Gastroesophageal sphincter (tissue), 4 donors: ENCODE results near the gene CSNK1G1. TPM values are rescaled to one million over a fixed set of nuclear protein-coding genes. Genes with fewer than 3 reads are reported as not detected.

Source experiments
- ATAC-seq: fragments of 150-250 bp; one replicate; pipeline ENCODE4 v1.9.1; 2016; ENCODE audit warnings: mild to moderate bottlenecking, moderate library complexity
- H3K27ac ChIP-seq, 4 donors: fragments of 200-600 bp; sonication (generic) in 3 of 4; 1 replicate in 3 of 4; 2 replicates in 1 of 4; pipeline ENCODE4 v1.5.1; 2016 to 2019
- H3K27me3 ChIP-seq: fragments of 200-600 bp; sonication (generic); one replicate; pipeline ENCODE4 v1.5.1; 2019
- H3K36me3 ChIP-seq, 2 donors: fragments of 200-600 bp; sonication (generic); one replicate each; pipeline ENCODE4 v1.5.1; 2019; ENCODE audit warnings: control low read depth in 1 of 2
- H3K4me1 ChIP-seq, 3 donors: fragments of 200-600 bp; sonication (generic); 1 replicate in 2 of 3; 2 replicates in 1 of 3; pipeline ENCODE4 v1.5.1; 2016 to 2019; ENCODE audit warnings: control low read depth in 2 of 3
- H3K4me3 ChIP-seq, 2 donors: fragments of 200-600 bp; sonication (generic); one replicate each; pipeline ENCODE4 v1.5.1; 2019; ENCODE audit warnings: mild to moderate bottlenecking in 1 of 2, moderate library complexity in 1 of 2
- H3K9me3 ChIP-seq, 3 donors: fragments of 200-600 bp; sonication (generic); one replicate each; pipeline ENCODE4 v1.5.1; 2017 to 2019; ENCODE audit warnings: control low read depth in 2 of 3
- CTCF ChIP-seq, 4 experiments: fragments of 200-600 bp in 2 of 4; fragments of 450-650 bp in 2 of 4; sonication (generic) in 1 of 4; IDR thresholded peaks; one replicate each; pipeline ENCODE4 v1.5.1; 2017 to 2019; ENCODE audit warnings: antibody characterized with exemption in 4 of 4, mild to moderate bottlenecking in 2 of 4, moderate library complexity in 2 of 4
- EP300 ChIP-seq: sonication (generic); formaldehyde crosslinking; IDR thresholded peaks from one replicate; pipeline ENCODE4 v1.6.1; 2017; ENCODE audit warnings: antibody characterized with exemption, mild to moderate bottlenecking
- POLR2A ChIP-seq, 2 donors: fragments of 450-650 bp; IDR thresholded peaks; one replicate each; pipeline ENCODE4 v1.6.1; 2017; ENCODE audit warnings: antibody characterized with exemption in 2 of 2, mild to moderate bottlenecking in 2 of 2, moderate library complexity in 1 of 2
- POLR2AphosphoS5 ChIP-seq: sonication (generic); formaldehyde crosslinking; IDR thresholded peaks from one replicate; pipeline ENCODE4 v1.6.1; 2017; ENCODE audit warnings: antibody characterized with exemption
- WGBS, 2 donors: methylation state at CpG; one replicate each; pipeline ENCODE4 v1.1.5; 2018; ENCODE audit warnings: low coverage in 1 of 2; 5-methylcytosine and 5-hydroxymethylcytosine counted together
- total RNA-seq, 4 donors: library from RNA; depleted of rRNA; stranded (reverse); fragments of >200 nt; gene quantifications; one replicate each; pipeline ENCODE4 v1.1.0, GENCODE V29; 2016

Gene CSNK1G1
- total RNA-seq, 4 donors from 2014 or later, result 9.2 to 67.0 (median 11.9) TPM

GRCh38 chr15:64191971-64192830 is 163.8 kb downstream of the CSNK1G1 start:
- peaks cover 0 to 53% of the 10 kb centered on the region in 2 donors for H3K36me3 ChIP-seq
- WGBS, 2 donors, result 94 to 96% methylated on average over 5 of the region's 5 CpGs

GRCh38 chr15:64187396-64188191 is 168.4 kb downstream of the CSNK1G1 start:
- H3K9me3 ChIP-seq, result no peaks in the 10 kb centered on the region
- H3K27me3 ChIP-seq, result no peaks in the 10 kb centered on the region
- H3K27ac ChIP-seq, result no peak overlapping the region
- no peaks in the 10 kb centered on the region for H3K4me1 ChIP-seq
- 92 to 93% methylated on average over 1 to 2 of the region's 2 CpGs for WGBS, 2 donors
- H3K36me3 ChIP-seq, result peaks cover 0 to 53% of the 10 kb centered on the region in 2 donors
- TF ChIP-seq POLR2A (IDR thresholded peaks at IDR 0.05) (no peak), CTCF (IDR thresholded peaks at IDR 0.05) (no peak), POLR2AphosphoS5 (no peak), EP300 (no peak)
- H3K4me3 ChIP-seq, result no peak overlapping the region
- no peak for ATAC-seq

More at GRCh38 chr15:64191971-64192830, 163.8 kb downstream of the CSNK1G1 start:
- no peak overlapping the region for H3K27ac ChIP-seq
- TF ChIP-seq POLR2AphosphoS5, result no peak
- no peak for TF ChIP-seq EP300
- no peak for TF ChIP-seq POLR2A (IDR thresholded peaks at IDR 0.05)
- no peak for TF ChIP-seq CTCF (IDR thresholded peaks at IDR 0.05)
- H3K9me3 ChIP-seq, result no peaks in the 10 kb centered on the region
- no peaks in the 10 kb centered on the region for H3K4me1 ChIP-seq
- H3K27me3 ChIP-seq, result no peaks in the 10 kb centered on the region
- no peak overlapping the region for H3K4me3 ChIP-seq
- ATAC-seq, result no peak

- Histone ChIP-seq H3K27ac (no peak overlapping the region), H3K4me1 (no peaks in the 10 kb centered on the region), H3K9me3 (no peaks in the 10 kb centered on the region), H3K27me3 (no peaks in the 10 kb centered on the region), H3K36me3 (peaks cover 0 to 66% of the 10 kb centered on the region in 2 donors), H3K4me3 (no peak overlapping the region)
- WGBS, 2 donors, result 83 to 91% methylated on average over 4 to 9 of the region's 9 CpGs
- ATAC-seq, result no peak
- TF ChIP-seq EP300, result no peak
- no peak for TF ChIP-seq POLR2AphosphoS5
- TF ChIP-seq POLR2A (IDR thresholded peaks at IDR 0.05), result no peak
Observed at GRCh38 chr15:64185146-64185911, 170.6 kb downstream of the CSNK1G1 start.

GRCh38 chr15:64182859-64183370 is 173.1 kb downstream of the CSNK1G1 start:
- TF ChIP-seq EP300 (no peak), POLR2AphosphoS5 (no peak), CTCF (IDR thresholded peaks at IDR 0.05) (no peak), POLR2A (IDR thresholded peaks at IDR 0.05) (no peak)
- Histone ChIP-seq H3K9me3 (no peaks in the 10 kb centered on the region), H3K27ac (no peak overlapping the region), H3K4me3 (no peak overlapping the region), H3K36me3 (peaks cover 0 to 72% of the 10 kb centered on the region in 2 donors), H3K4me1 (no peaks in the 10 kb centered on the region), H3K27me3 (no peaks in the 10 kb centered on the region)
- 84 to 89% methylated on average over 3 to 4 of the region's 4 CpGs for WGBS, 2 donors
- no peak for ATAC-seq
